WI38 (cell line): ENCODE results near the gene ARL4A.

ENCODE experiments used
- H3K4me3 ChIP-seq: 2 replicates; pipeline ENCODE4 v1.5.1; 2011; ENCODE audit warnings: low read depth, mild to moderate bottlenecking, control low read depth, low read length
- TF ChIP-seq, protein P1 (sequence below): IDR thresholded peaks from 2 replicates; pipeline ENCODE4 v1.5.1; 2012; ENCODE audit warnings: low read depth, mild to moderate bottlenecking, control low read depth, low read length

Gene ARL4A

DNA sequence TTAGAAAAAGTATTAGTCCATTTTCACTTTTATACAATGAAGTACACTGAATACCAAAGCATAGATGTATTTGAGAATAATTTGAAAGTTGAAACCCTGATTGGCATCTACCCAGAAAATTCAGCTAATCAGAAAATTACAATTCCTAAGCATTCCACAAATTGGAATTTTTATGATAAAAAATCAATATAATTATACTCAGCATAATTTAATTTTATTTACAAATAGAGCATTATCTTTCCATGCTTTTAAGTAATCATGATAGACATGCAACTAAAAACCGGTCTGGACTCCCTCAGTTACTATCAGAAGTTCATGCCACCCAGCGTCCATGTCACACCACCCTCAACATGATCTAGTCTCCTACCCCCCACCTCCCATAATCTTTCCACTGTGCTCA, 50.4 kb downstream of the ARL4A start:
- TF ChIP-seq, protein P1, sequence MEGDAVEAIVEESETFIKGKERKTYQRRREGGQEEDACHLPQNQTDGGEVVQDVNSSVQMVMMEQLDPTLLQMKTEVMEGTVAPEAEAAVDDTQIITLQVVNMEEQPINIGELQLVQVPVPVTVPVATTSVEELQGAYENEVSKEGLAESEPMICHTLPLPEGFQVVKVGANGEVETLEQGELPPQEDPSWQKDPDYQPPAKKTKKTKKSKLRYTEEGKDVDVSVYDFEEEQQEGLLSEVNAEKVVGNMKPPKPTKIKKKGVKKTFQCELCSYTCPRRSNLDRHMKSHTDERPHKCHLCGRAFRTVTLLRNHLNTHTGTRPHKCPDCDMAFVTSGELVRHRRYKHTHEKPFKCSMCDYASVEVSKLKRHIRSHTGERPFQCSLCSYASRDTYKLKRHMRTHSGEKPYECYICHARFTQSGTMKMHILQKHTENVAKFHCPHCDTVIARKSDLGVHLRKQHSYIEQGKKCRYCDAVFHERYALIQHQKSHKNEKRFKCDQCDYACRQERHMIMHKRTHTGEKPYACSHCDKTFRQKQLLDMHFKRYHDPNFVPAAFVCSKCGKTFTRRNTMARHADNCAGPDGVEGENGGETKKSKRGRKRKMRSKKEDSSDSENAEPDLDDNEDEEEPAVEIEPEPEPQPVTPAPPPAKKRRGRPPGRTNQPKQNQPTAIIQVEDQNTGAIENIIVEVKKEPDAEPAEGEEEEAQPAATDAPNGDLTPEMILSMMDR, result no peak

DNA sequence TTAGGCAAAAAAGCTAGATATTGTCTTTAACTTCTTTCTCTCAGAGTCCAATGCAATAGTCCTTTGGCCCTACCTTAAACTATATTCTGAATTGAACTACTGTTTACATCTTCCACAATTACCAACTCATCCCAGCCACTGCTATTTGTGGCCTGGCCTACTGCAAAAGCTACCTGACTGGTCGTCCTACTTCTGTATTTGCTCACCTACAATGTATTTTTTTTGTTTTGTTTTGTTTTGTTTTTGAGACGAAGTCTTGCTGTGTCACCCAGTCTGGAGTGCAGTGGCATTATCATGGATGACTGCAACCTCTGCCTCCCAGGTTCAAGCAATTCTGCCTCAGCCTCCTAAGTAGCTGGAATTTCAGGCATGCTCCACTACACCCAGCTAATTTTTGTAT, 51.2 kb downstream of the ARL4A start:
- no peak overlapping the region for H3K4me3 ChIP-seq
- TF ChIP-seq, protein P1, result no peak

More for the DNA sequence above, 50.4 kb downstream of the ARL4A start:
- no peak overlapping the region for H3K4me3 ChIP-seq
